ENCODE results near the gene CYTIP. TPM values are rescaled to one million over a fixed set of nuclear protein-coding genes. Genes with fewer than 3 reads are reported as not detected.

The CYTIP gene
- polyA plus RNA-seq, 1 of the 3 experiments (the other 2 are of a cell fraction) = not detected

- Histone ChIP-seq H3K9me2 (no peaks in the 10 kb centered on the region), H2AFZ (ENCODE audit: low read depth) (no peak overlapping the region)
- POLR2A ChIA-PET = no interaction called here
Observed at GRCh38 chr2:157473581-157473980, 29.7 kb upstream of the CYTIP start.

More at GRCh38 chr2:157473581-157473980, 29.7 kb upstream of the CYTIP start:
- DNase-seq = no peak
- no peaks in the 10 kb centered on the region for H3K27me3 ChIP-seq (ENCODE audit: insufficient read depth)
- no peaks in the 10 kb centered on the region for H4K20me1 ChIP-seq (ENCODE audit: insufficient read depth)
- no peaks in the 10 kb centered on the region for H3K79me2 ChIP-seq (ENCODE audit: insufficient read depth)
- H3K4me1 ChIP-seq (ENCODE audit: control insufficient read depth in 1 of 2, insufficient read depth in 2 of 2, low read depth in 1 of 2, low read length in 1 of 2) = no peaks in the 10 kb centered on the region
- H3K4me3 ChIP-seq (ENCODE audit: low read depth in 2 of 2, low read length in 1 of 2) = no peak overlapping the region
- CTCF ChIA-PET = no interaction called here
- no peak overlapping the region for H3K9ac ChIP-seq
- H3K36me3 ChIP-seq (replicated peaks in 1 of 2; ENCODE audit: control insufficient read depth in 1 of 2, insufficient read depth in 2 of 2, low read length in 1 of 2) = no peaks in the 10 kb centered on the region
- TF ChIP-seq RFX5 (IDR thresholded peaks at IDR 0.05; ENCODE audit: low read length) (no peak), FOXM1 (IDR thresholded peaks at IDR 0.05; ENCODE audit: low read depth) (no peak), REST (IDR thresholded peaks at IDR 0.05; ENCODE audit: low read depth, low read length) (no peak), EP300 (IDR thresholded peaks at IDR 0.05; ENCODE audit: borderline replicate concordance in 1 of 2, low read depth in 1 of 2, low read length in 1 of 2) (no peak), CTCF (IDR thresholded peaks at IDR 0.05) (no peak), POLR2AphosphoS5 (IDR thresholded peaks at IDR 0.05; ENCODE audit: low read depth, low read length) (no peak), FOXJ3 (CRISPR knock-in tag; IDR thresholded peaks at IDR 0.05) (no peak), NFIC (IDR thresholded peaks at IDR 0.05; ENCODE audit: borderline replicate concordance) (no peak)
- no peak overlapping the region for H3K27ac ChIP-seq (ENCODE audit: low read depth in 2 of 2, low read length in 1 of 2)
- no peak overlapping the region for H3K4me2 ChIP-seq
- H3K9me3 ChIP-seq = no peaks in the 10 kb centered on the region
- H3F3A ChIP-seq (replicated peaks; ENCODE audit: insufficient read depth) = no peaks in the 10 kb centered on the region

All from SK-N-SH (cell line).